Thoracic aorta (tissue), 2 donors: ENCODE results near the gene AP4M1. TPM values are rescaled to one million over a fixed set of nuclear protein-coding genes. Genes with fewer than 3 reads are reported as not detected.

ENCODE experiments used
- ATAC-seq: fragments of 150-250 bp; one replicate; pipeline ENCODE4 v1.8.0; 2017; ENCODE audit warnings: low read depth; ENCODE audit not compliant: insufficient number of reproducible peaks, low FRiP score
- DNase-seq: peaks from one replicate; pipeline ENCODE4 v3.0.0-alpha.2; 2020; ENCODE audit warnings: low spot score
- H3K27ac ChIP-seq, 2 donors: fragments of 200-600 bp; sonication (generic); 1 replicate in 1 of 2; 2 replicates in 1 of 2; pipeline ENCODE4 v1.5.1; 2016; ENCODE audit warnings: mild to moderate bottlenecking in 2 of 2, moderate library complexity in 2 of 2
- H3K27me3 ChIP-seq: fragments of 200-600 bp; sonication (generic); replicated peaks from 2 replicates; pipeline ENCODE4 v1.6.0; 2016; ENCODE audit warnings: mild to moderate bottlenecking; ENCODE audit not compliant: insufficient read depth
- H3K36me3 ChIP-seq: fragments of 200-600 bp; sonication (generic); one replicate; pipeline ENCODE4 v1.5.1; 2016
- H3K4me1 ChIP-seq, 2 donors: fragments of 200-600 bp; sonication (generic); 1 replicate in 1 of 2; 2 replicates in 1 of 2; pipeline versions ENCODE4 v1.5.1 to v1.6.0; 2016; ENCODE audit warnings: low read depth in 2 of 2, mild to moderate bottlenecking in 1 of 2; ENCODE audit not compliant: control insufficient read depth in 1 of 2
- H3K4me3 ChIP-seq: fragments of 200-600 bp; sonication (generic); 2 replicates; pipeline ENCODE4 v1.5.1; 2016; ENCODE audit warnings: mild to moderate bottlenecking
- H3K9me3 ChIP-seq: fragments of 200-600 bp; sonication (generic); 2 replicates; pipeline ENCODE4 v1.5.1; 2016
- total RNA-seq, 2 donors: library from RNA; depleted of rRNA; stranded (reverse); fragments of >200 nt; gene quantifications; one replicate each; pipeline versions ENCODE4 v1.1.0 to v1.2.3, GENCODE V29; 2016
- TF ChIP-seq, protein P1 (sequence below): fragments of 200-600 bp; sonication (generic); IDR thresholded peaks from one replicate; pipeline ENCODE4 v1.5.1; 2019; ENCODE audit warnings: antibody characterized with exemption

Gene AP4M1
- total RNA-seq, 2 donors from 2014 or later = 22.3 to 23.8 TPM

DNA sequence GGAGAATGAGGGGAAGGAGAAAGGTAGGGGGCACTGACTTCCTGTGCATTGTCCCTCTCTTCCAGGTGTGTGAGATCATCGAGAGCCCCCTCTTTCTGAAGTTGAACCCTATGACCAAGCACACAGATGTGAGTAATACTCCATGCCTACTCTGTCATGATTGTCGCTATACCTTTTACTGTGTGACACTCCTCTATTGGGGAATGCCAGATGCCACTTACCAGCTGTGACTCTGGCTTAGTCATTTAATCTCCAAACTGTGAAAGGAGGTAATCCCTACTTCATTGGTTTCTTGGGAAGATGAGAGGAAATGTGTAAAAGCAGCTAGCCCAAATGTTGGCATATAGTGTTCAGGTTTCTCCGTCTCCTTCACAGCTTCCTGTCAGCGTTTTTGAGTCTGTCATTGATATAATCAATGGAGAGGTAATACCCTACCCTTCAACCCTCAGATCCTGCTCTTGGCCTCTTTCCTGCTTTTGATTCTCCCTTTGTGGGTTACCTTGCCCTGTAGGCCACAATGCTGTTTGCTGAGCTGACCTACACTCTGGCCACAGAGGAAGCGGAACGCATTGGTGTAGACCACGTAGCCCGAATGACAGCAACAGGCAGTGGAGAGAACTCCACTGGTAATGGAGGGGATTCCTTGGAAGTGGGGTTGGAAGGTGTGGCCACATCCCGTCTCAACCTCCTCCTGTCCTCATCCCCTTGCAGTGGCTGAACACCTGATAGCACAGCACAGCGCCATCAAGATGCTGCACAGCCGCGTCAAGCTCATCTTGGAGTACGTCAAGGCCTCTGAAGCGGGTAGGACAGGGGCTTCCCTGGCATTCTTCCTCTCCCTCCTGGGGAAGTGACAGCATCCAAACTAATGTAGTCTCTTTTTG lies 10.7 kb upstream of the AP4M1 start:
- peaks cover 11 to 15% of the 10 kb centered on the region in 2 donors for H3K4me1 ChIP-seq
- H3K27ac ChIP-seq = no peak overlapping the region
- TF ChIP-seq, protein P1, sequence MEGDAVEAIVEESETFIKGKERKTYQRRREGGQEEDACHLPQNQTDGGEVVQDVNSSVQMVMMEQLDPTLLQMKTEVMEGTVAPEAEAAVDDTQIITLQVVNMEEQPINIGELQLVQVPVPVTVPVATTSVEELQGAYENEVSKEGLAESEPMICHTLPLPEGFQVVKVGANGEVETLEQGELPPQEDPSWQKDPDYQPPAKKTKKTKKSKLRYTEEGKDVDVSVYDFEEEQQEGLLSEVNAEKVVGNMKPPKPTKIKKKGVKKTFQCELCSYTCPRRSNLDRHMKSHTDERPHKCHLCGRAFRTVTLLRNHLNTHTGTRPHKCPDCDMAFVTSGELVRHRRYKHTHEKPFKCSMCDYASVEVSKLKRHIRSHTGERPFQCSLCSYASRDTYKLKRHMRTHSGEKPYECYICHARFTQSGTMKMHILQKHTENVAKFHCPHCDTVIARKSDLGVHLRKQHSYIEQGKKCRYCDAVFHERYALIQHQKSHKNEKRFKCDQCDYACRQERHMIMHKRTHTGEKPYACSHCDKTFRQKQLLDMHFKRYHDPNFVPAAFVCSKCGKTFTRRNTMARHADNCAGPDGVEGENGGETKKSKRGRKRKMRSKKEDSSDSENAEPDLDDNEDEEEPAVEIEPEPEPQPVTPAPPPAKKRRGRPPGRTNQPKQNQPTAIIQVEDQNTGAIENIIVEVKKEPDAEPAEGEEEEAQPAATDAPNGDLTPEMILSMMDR = no peak
- no peak for DNase-seq
- no peak overlapping the region for H3K4me3 ChIP-seq
- no peaks in the 10 kb centered on the region for H3K27me3 ChIP-seq
- H3K9me3 ChIP-seq = no peaks in the 10 kb centered on the region
- peaks cover 41% of the 10 kb centered on the region for H3K36me3 ChIP-seq
- no peak for ATAC-seq

DNA sequence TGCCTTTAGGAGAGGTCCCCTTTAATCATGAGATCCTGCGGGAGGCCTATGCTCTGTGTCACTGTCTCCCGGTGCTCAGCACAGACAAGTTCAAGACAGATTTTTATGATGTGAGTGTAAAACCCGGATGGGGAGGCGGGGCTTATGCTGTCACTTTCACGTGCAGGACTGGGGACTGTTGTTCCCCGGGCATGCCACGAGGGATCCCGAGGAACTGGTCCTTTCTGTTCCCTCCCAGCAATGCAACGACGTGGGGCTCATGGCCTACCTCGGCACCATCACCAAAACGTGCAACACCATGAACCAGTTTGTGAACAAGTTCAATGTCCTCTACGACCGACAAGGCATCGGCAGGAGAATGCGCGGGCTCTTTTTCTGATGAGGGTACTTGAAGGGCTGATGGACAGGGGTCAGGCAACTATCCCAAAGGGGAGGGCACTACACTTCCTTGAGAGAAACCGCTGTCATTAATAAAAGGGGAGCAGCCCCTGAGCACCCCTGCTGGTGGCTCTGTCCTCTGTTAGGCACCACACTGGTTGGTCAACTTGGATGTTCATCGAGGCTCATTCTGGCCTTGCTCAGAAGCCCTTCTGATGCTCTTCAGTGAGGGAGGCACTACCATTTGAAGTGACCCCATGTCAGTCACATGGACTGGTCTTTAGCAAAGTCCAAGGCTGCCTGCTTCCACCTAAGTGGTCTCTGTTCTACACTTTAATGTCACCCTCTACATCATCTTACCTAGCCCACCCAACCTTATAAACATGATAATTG lies 9.8 kb upstream of the AP4M1 start:
- Histone ChIP-seq H3K4me1 (peaks cover 11 to 15% of the 10 kb centered on the region in 2 donors), H3K27me3 (no peaks in the 10 kb centered on the region), H3K27ac (no peak overlapping the region), H3K36me3 (peaks cover 48% of the 10 kb centered on the region), H3K4me3 (no peak overlapping the region), H3K9me3 (no peaks in the 10 kb centered on the region)
- no peak for ATAC-seq
- TF ChIP-seq, protein P1 = no peak
- DNase-seq = no peak

DNA sequence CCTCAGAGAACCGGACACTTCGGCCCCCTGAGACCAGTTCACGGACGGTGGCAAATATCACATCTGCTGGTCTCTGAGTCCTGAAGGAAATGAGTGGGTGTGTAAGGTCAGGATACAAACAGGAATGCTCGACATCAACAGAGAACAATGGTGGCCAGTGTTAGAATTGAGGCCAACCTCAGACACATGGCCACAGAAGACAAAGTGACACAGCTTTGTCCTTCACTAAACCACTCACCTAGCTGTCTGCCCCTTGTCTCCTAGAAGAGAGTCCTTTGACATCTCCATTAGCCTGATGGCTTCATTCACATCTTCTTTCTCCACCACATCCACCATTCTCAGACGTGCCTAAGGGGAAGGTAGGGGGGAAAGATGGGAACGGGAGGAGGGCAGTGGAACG lies 8.4 kb upstream of the AP4M1 start:
- no peak for ATAC-seq
- Histone ChIP-seq H3K27me3 (no peaks in the 10 kb centered on the region), H3K36me3 (peaks cover 61% of the 10 kb centered on the region), H3K9me3 (no peaks in the 10 kb centered on the region), H3K27ac (no peak overlapping the region), H3K4me3 (no peak overlapping the region), H3K4me1 (peaks cover 10 to 13% of the 10 kb centered on the region in 2 donors)
- no peak for DNase-seq
- TF ChIP-seq, protein P1 = no peak

DNA sequence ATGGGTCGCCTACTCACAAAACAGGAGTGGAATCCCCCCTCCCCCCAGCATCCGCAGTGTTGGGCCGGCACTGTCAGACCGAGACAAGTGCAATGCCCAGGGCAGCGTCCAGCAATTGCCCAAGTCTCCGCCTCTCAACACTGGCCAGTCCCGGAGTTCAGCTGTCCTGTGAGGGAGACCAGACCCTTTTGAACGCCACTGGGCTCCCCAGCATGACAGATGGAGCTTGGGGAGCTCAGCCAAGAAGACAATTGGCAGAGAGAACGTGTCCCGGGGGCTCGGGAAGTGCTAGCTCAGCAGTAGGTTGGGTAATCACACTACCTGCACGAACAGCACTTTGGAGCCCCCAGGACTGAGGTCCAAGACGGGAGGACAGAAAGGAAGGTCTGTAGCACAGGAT lies 7.9 kb upstream of the AP4M1 start:
- Histone ChIP-seq H3K4me3 (no peak overlapping the region), H3K27ac (no peak overlapping the region), H3K36me3 (peaks cover 66% of the 10 kb centered on the region), H3K4me1 (peaks cover 6 to 9% of the 10 kb centered on the region in 2 donors), H3K9me3 (no peaks in the 10 kb centered on the region), H3K27me3 (no peaks in the 10 kb centered on the region)
- TF ChIP-seq, protein P1 = no peak
- DNase-seq (no peak), ATAC-seq (no peak)

DNA sequence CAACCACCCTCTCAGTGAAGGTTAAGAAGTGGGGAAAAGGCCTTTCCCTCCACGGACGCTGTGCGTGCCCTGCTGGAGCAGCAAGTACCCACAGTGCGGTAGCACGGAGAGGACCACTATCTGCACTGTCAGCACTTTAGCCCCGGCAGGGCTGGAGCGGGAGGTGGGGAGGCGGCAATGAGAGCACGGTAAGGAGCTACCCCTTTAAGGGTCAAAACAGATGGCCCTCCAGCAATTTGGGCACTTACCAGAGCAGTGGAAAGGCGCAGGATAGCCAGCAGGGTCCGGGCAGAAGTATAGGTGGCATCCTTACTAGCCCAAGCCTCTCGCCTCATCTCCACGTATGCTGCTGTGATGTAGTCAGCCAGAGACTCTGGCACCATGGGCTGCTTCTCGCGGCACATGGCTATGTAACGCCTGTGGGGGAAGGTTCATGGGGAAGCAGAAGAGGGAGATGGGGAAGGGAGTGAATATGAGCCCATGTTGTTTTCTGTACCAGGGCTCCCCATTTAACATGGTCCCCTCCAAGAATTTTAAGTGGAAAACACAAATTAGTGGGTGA lies 7.4 kb upstream of the AP4M1 start:
- Histone ChIP-seq H3K4me1 (peaks cover 6 to 10% of the 10 kb centered on the region in 2 donors), H3K27ac (no peak overlapping the region), H3K36me3 (peaks cover 71% of the 10 kb centered on the region), H3K4me3 (no peak overlapping the region), H3K9me3 (no peaks in the 10 kb centered on the region), H3K27me3 (no peaks in the 10 kb centered on the region)
- TF ChIP-seq, protein P1 = no peak
- no peak for DNase-seq
- ATAC-seq = no peak
